OCI-LY7 (cell line): ENCODE results near the gene EYS. TPM values are rescaled to one million over a fixed set of nuclear protein-coding genes. Genes with fewer than 3 reads are reported as not detected.

ENCODE experiments used
- BruUV-seq: library from RNA; stranded (reverse); fragments of 400-500 nt; replicated peaks from 2 replicates; lab custom pipeline; 2021; lab: Mats Ljungman, UMichigan
- CTCF ChIA-PET: fragments of 300-600 bp; sonication (Branson Sonifier 250); formaldehyde crosslinking; loops from one replicate; lab custom pipeline; 2022; ENCODE audit warnings: antibody characterized with exemption; ENCODE audit not compliant: unreplicated experiment; lab: Charles Lee
- POLR2A ChIA-PET: fragments of 300-600 bp; sonication (Branson Sonifier 250); formaldehyde crosslinking; loops from one replicate; lab custom pipeline; 2022; ENCODE audit warnings: antibody characterized with exemption; lab: Charles Lee
- DNase-seq: peaks from one replicate; pipeline ENCODE4 v3.0.0-alpha.2; 2015; ENCODE audit warnings: low spot score
- H2AFZ ChIP-seq: fragments of 200-600 bp; sonication (generic), shearing (Covaris generic); 2 replicates; pipeline ENCODE4 v1.6.1; 2014; ENCODE audit warnings: mild to moderate bottlenecking, antibody characterized with exemption, low read length, moderate library complexity
- H3K27ac ChIP-seq: fragments of 200-600 bp; sonication (generic); 2 replicates; pipeline ENCODE4 v1.5.1; 2014; ENCODE audit warnings: mixed run types, low read depth, mild to moderate bottlenecking, moderate library complexity, low read length, inconsistent platforms; ENCODE audit not compliant: poor library complexity, severe bottlenecking
- H3K36me3 ChIP-seq: fragments of 200-600 bp; sonication (generic); 2 replicates; pipeline ENCODE4 v1.6.1; 2014; ENCODE audit warnings: mild to moderate bottlenecking, antibody characterized with exemption, low read length, moderate library complexity, mixed read lengths; ENCODE audit not compliant: insufficient read depth
- H3K4me1 ChIP-seq: fragments of 200-600 bp; sonication (generic); 2 replicates; pipeline ENCODE4 v1.5.1; 2014; ENCODE audit warnings: mild to moderate bottlenecking, low read length; ENCODE audit not compliant: insufficient read depth, poor library complexity, severe bottlenecking
- H3K4me2 ChIP-seq: fragments of 200-600 bp; sonication (generic); 2 replicates; pipeline ENCODE4 v1.6.1; 2014; ENCODE audit warnings: mild to moderate bottlenecking, low read length
- H3K4me3 ChIP-seq: fragments of 200-600 bp; sonication (generic); 2 replicates; pipeline ENCODE4 v1.5.1; 2014; ENCODE audit warnings: mild to moderate bottlenecking, low read depth, low read length; ENCODE audit not compliant: poor library complexity, severe bottlenecking
- H3K79me2 ChIP-seq: fragments of 200-600 bp; sonication (generic); 2 replicates; pipeline ENCODE4 v1.6.1; 2016; ENCODE audit warnings: low read depth, mild to moderate bottlenecking, low read length, moderate library complexity, mixed read lengths; ENCODE audit not compliant: insufficient read depth
- H3K9me2 ChIP-seq: fragments of 200-600 bp; sonication (generic); 2 replicates; pipeline ENCODE4 v1.6.1; 2016; ENCODE audit warnings: mild to moderate bottlenecking, low read length, mixed read lengths; ENCODE audit not compliant: insufficient read depth
- H3K9me3 ChIP-seq: fragments of 200-600 bp; sonication (generic); 2 replicates; pipeline ENCODE4 v1.6.1; 2014; ENCODE audit warnings: mild to moderate bottlenecking, mixed run types, low read length, mixed read lengths
- H4K20me1 ChIP-seq: fragments of 200-600 bp; sonication (generic); 2 replicates; pipeline ENCODE4 v1.6.1; 2014; ENCODE audit warnings: mild to moderate bottlenecking, antibody characterized with exemption, low read length, moderate library complexity, mixed read lengths; ENCODE audit not compliant: insufficient read depth
- CTCF ChIP-seq: fragments of 200-600 bp; sonication (generic); conservative IDR thresholded peaks from 2 replicates; pipeline ENCODE4 v1.5.1; 2014; ENCODE audit warnings: mild to moderate bottlenecking, antibody characterized with exemption, low read length, moderate library complexity, mixed read lengths
- EZH2phosphoT487 ChIP-seq: fragments of 200-600 bp; sonication (generic); IDR thresholded peaks from 2 replicates; pipeline ENCODE4 v1.6.1; 2018; ENCODE audit warnings: low read depth, borderline replicate concordance, mild to moderate bottlenecking, mixed run types, antibody characterized with exemption, low read length, moderate library complexity, mixed read lengths
- intact Hi-C: fragments of 100-400 bp; cut with micrococcal nuclease; formaldehyde crosslinking; loops from one replicate; pipeline ENCODE4 v1.10.0; 2022; ENCODE audit not compliant: unreplicated experiment
- total RNA-seq, 2 experiments: library from RNA; depleted of rRNA in 1 of 2; stranded (reverse); fragments of >200 nt in 1 of 2; shearing (Covaris generic) in 1 of 2; gene quantifications; 2 replicates each; pipeline ENCODE4 v1.2.3, GENCODE V29; 2014 to 2022

Gene EYS
- total RNA-seq, 2 experiments from 2014 or later, result not detected

DNA sequence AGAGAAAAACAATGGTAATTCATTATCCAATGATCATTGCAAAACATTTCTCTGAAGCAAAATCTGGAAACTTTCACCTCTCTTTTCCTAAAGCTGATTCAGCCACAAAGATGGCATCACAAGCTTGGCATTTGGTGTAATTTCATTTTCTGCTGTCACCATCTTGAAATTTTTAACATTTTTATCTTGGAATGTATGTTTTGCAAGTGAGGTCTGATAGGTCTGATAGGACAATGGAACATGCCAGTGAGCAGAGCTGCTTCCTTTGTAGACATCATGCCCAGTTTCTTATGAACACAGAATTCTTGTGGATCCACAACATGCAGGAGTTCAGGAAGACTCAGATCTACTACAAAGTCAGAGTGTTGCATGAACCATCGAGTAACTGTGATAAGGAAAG, 969.6 kb downstream of the EYS start:
- no TSS peak for BruUV-seq
- H4K20me1 ChIP-seq, result no peaks in the 10 kb centered on the region
- H3K4me1 ChIP-seq, result no peaks in the 10 kb centered on the region
- ChIA-PET POLR2A (no interaction called here), CTCF (no interaction called here)
- no peaks in the 10 kb centered on the region for H3K9me3 ChIP-seq
- no peak overlapping the region for H3K4me2 ChIP-seq
- no peaks in the 10 kb centered on the region for H3K79me2 ChIP-seq
- TF ChIP-seq CTCF, result no peak
- TF ChIP-seq EZH2phosphoT487, result no peak
- no peak overlapping the region for H3K27ac ChIP-seq
- DNase-seq, result no peak
- intact Hi-C loops, result no loop called here
- H3K9me2 ChIP-seq, result no peaks in the 10 kb centered on the region
- no peak overlapping the region for H2AFZ ChIP-seq
- H3K4me3 ChIP-seq, result no peak overlapping the region
- H3K36me3 ChIP-seq, result no peaks in the 10 kb centered on the region

GRCh38 chr6:64736421-64736950, 970.5 kb downstream of the EYS start:
- Histone ChIP-seq H4K20me1 (no peaks in the 10 kb centered on the region), H3K4me1 (no peaks in the 10 kb centered on the region), H3K36me3 (no peaks in the 10 kb centered on the region), H3K27ac (no peak overlapping the region), H3K4me2 (no peak overlapping the region), H3K9me2 (no peaks in the 10 kb centered on the region), H3K79me2 (no peaks in the 10 kb centered on the region), H3K4me3 (no peak overlapping the region), H2AFZ (no peak overlapping the region), H3K9me3 (no peaks in the 10 kb centered on the region)
- DNase-seq, result no peak
- no TSS peak for BruUV-seq
- TF ChIP-seq CTCF (no peak), EZH2phosphoT487 (no peak)
- CTCF ChIA-PET, result no interaction called here
- intact Hi-C loops, result no loop called here
- POLR2A ChIA-PET, result no interaction called here

GRCh38 chr6:64733433-64733832, 973.6 kb downstream of the EYS start:
- POLR2A ChIA-PET, result no interaction called here
- no TSS peak for BruUV-seq

More at GRCh38 chr6:64733433-64733832, 973.6 kb downstream of the EYS start:
- no peaks in the 10 kb centered on the region for H3K9me3 ChIP-seq
- no peak overlapping the region for H2AFZ ChIP-seq
- H3K4me3 ChIP-seq, result no peak overlapping the region
- H3K9me2 ChIP-seq, result no peaks in the 10 kb centered on the region
- no peak for DNase-seq
- no peaks in the 10 kb centered on the region for H4K20me1 ChIP-seq
- no peak overlapping the region for H3K4me2 ChIP-seq
- CTCF ChIA-PET, result no interaction called here
- no peaks in the 10 kb centered on the region for H3K4me1 ChIP-seq
- H3K79me2 ChIP-seq, result no peaks in the 10 kb centered on the region
- TF ChIP-seq CTCF, result no peak
- TF ChIP-seq EZH2phosphoT487, result no peak
- no peaks in the 10 kb centered on the region for H3K36me3 ChIP-seq
- intact Hi-C loops, result no loop called here
- H3K27ac ChIP-seq, result no peak overlapping the region
